GM12865 (cell line): ENCODE measurements around the gene RBM33.

Experiments
- DNase-seq: peaks from one replicate; pipeline ENCODE4 v3.0.0; 2010; ENCODE audit warnings: low read depth
- H3K4me3 ChIP-seq: 2 replicates; pipeline ENCODE4 v1.5.1; 2011; ENCODE audit warnings: mild to moderate bottlenecking, low read depth, low read length, control low read depth
- CTCF ChIP-seq: IDR thresholded peaks from 2 replicates; pipeline ENCODE4 v1.5.1; 2011; ENCODE audit warnings: low read length, control low read depth, low read depth, inconsistent platforms; ENCODE audit not compliant: insufficient read depth; ENCODE audit errors: missing control alignments

Gene RBM33

GRCh38 chr7:155829796-155830470 is 185.5 kb downstream of the RBM33 start:
- TF ChIP-seq CTCF, result no peak
- no peak overlapping the region for H3K4me3 ChIP-seq
- no peak for DNase-seq
